Measurements from ENCODE around the gene SMIM20.
A peak's percentile ranks its signal among the peaks of the same experiment; 100 is the strongest.
"Not testable (repeated sequence)": the region's sequence is repeated elsewhere in the genome, so short reads cannot be mapped to it uniquely, and the experiment has no call there.

SMIM20 gene

DNA sequence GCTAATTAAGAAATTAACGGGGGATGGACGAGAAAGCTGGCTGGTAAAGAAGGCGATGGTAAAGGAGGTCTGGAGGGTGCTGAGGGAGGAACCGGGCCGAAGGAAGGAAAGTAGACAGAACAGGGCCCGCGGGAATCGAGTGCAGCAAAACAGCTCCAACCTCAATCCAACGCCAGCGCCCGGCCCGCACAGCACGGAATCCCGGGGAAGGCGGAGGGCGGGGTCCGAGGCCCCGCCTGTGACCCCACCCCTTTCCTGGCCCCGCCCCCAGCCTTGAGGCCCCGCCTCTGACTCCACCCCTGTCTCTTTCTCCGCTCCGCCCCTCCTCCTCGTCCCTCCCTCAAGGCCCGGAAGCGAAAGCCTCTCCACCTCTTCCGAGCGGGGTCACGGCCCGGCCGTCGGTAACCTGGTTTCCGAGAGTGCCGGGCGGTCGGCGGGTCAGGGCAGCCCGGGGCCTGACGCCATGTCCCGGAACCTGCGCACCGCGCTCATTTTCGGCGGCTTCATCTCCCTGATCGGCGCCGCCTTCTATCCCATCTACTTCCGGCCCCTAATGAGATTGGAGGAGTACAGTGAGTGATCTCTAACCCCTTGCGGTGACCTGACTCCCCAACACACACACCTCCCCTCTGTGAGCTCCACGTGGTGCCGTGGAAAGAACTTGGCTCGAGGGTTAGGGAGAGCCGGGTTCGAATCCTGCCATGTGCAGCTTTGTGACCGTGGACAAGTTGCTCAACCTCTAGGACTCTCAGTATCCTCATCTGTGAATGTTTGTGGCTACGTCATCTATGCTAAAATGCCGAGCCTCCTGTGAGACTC, at the start of gene SMIM20:
SMIM20 (plus strand) TSS at position 370 of the 819 bp plus-strand sequence; CDS start at position 464, 94 bp downstream.
- peak; percentile 55 for DNase-seq

DNA sequence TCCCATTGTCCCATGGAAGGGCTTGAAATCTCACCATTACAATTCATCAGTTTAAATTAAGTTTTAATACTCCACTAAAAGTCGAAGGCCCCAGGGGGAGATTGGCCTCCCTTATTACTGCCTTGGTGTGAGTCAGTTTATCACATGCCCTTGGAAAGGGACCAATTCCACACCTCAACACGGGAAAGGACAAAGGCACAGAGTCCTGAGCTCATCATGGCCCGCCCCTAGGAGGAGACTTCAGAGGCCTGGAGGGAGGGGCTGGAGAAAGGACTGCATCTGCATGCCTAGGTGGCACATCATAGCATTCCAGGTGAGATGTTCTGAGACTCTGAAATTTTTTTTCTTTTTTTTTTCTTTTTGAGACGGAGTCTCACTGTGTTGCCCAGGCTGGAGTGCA, 48.4 kb upstream of the SMIM20 start:
- no peak for DNase-seq

DNA sequence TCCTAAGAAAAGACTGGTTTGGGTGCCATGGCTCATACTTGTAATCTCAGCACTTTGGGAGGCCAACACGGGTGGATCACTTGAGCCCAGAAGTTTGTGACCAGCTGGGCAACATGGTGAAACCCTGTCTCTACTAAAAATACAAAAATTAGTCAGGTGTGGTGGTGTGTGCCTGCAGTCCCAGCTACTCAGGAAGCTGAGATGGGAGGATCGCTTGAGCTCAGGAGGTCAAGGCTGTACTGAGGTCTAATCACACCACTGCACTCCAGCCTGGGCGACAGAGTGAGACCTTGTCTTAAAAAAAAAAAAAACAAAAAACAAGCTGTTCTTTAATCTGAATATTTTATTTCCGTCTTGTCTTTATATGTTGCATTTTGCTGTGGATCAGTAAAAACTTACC, 47.6 kb upstream of the SMIM20 start:
- DNase-seq: not testable (repeated sequence)

DNA sequence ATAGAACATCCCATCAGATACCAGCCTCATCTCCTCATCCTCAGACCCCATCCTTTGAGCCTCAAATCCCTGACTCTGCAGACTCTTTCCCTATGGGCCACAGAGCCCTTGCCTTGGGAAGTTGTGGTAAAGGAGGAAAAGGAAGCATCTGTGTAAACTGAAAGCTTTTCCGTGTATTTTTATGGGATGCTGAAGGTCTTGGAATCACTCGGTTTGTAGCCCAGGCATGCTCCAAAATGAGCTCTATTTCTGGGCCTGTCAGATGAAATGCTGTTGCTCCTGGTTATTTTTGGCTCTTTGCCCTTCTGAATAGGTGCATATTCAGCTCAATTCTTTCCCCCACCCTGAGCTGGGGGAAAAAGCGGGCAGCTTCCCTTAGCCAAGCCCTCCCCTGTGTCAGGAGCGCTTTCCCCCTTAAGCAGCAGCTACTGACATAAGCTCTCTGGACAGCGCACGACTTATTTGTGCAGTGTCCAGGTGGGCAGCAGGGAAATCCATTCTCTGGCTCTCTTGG, 46.2 kb upstream of the SMIM20 start:
- no peak for DNase-seq

DNA sequence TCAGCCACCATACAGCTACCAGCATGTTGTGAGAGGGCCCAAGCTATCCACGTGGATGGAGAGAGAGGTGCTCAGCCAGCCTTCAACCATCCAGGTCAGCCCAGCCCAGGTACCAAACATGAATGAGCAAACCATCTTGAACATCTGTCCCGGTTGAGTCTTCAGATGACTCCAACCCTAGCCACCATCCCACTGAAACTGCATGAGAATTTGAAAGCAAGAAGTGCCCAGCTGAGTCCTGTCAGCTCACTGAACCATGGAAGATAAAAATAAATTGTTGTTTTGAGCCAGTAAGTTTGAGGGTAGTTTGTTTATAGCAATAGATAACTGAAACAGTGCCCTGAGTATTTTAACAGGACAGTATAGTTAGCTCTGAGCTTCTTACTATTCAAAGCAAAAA, 43.9 kb upstream of the SMIM20 start:
- no peak for DNase-seq

DNA sequence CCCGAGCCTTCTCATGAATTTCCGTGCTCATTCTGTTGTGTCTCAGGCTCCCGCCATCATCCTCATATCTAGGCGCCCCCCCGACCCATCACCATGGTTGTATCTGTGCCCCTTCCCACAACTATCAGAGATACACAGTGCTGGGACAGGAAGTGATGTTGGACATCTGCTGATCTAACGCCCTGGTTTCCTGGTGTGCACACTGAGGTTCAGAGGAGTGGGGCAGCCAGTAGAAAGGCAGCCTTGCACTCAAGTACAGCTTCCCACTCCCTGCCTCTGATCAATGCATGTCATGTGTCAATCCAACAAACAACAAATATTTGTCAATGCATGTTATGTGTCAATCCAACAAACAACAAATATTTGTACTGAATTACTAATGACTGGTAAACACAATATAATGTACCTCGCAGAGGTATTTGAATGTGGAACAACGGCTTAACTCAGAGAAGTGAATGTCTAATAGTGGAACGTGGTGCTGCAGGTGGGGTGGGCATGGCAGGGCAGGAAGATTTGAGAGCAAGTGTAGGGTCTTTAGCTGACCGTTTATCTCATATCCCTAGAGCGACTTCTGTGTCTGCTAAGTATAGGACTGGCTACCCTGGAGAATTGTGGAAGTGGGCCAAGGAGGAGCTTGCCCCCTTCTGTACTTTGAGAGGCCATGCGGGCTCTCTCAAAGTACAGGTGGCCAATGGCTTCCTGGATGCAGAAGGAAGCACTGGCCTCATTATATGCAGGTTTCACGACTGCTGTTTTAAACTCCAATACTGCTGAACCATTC, 41.0 kb upstream of the SMIM20 start:
- DNase-seq: no peak

DNA sequence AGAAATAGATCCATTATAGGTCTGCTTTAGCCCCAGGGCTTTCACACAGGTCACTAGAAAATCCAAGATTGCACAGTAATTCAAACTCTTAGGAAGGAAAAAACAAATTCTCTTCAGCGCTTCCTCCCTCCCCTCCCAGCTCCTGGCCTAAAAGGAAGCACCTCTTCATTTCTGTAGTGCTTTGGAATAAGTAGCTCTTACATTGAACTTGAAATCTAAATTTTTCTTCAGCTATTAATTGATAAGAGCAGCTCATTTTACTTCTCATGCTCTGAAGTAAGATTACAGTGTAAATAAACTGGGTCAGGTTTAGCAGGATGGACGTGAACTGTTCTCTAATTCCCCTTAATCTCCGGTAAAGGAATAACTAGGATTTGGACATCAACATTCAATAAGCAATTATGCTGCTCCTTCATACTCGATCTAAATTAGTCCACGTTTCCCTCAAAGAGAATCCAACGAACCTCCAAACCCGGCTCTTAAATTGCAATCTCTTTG, 40.3 kb upstream of the SMIM20 start:
- DNase-seq: no peak

DNA sequence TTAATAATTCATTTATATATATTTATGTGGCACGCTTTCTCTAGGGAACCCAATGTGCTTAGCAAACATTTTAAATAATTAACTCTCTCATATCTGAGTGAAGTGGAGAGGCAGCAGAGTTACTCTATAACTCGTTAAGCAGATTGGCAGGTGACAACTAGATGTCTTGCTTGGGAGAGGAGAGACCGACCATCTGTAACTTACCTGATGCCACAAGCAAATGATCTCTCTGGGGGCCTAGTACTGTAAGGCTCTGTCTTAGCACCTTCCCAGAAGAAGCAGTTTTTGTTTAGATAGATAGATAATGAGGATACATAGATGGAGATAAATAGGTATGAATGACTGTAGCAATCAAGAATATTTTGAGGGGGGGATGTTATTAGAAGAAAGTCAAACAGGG, 39.4 kb upstream of the SMIM20 start:
- no peak for DNase-seq

DNA sequence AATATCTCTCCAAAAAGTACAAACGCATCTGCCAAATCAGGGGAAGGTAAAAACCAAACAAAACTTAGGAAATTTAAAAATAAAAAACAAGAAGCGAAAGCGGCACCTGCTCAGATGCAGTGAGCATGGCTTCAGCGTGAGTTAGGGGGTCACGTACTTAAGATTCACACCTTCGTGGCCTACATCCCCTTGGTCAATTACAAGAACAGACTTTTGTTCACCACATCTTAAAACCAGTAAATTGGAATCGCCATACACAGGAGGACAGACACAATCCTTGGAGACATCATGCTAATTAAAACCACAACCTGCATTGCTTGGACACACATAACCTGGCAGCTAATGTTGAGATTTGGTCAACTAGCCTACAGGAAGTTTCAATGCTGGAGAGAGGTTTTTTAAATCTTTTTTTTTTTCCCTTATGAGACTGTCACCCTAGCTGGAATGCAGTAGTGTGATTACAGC, 38.7 kb upstream of the SMIM20 start:
- no peak for DNase-seq

DNA sequence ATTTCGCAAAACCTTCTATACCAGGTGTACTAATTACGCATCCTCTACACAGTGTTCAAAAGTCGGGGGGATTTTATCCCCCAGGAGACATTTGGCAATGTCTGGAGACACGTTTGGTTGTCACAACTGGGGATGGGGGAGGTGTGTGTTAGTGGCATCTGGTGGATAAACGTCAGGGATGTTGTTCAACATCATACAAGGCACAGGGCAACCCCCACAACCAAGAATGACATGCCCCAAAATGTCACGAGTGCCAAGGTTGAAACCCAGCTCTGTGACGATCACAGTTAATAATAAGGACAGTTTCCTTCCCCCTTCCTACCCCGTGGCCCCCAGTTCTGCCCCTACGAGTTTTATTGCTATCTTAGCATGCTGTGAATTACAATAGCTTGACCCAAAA, 35.3 kb upstream of the SMIM20 start:
- DNase-seq: no peak

DNA sequence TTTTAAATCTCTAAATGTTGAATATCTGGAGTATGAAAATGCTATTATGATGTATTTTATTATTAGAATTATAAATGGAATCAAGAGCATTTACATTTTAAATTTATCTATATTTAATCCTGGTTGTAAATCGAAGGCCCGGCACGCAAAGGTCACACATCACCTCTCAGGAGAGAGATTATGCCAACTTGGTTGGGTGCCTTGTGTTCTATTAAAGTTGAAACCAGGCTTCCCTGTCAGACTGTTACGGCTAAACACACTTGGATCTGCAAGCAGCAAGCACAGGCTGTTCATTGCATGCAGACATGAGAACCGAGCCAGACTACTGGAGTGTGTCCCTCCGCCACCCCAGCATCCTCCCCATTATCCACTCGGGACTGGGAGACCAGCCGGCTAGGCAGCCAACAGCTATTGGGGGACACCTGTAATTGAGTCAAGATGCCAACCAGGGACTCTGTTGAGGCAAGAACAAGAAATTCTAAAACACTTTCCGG, 34.9 kb upstream of the SMIM20 start:
- DNase-seq: no peak

DNA sequence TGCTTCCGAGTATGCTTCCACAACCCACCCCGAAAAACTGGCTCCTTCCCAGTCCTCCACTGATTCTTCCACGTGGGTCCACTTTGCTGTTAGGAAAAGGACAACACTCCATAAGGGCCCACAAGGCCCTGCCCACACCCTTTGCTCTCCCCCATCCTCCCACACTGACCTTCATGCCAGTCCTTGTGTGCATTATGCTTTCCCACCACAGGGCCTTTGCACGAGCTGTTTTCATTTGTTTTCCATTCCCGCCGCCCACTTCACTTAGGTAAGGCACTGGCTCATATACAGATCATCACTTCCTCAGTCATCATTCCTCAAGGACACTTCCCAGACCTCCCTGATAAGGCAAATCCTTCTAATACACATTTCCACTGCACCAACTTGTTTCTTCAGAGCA, 34.4 kb upstream of the SMIM20 start:
- no peak for DNase-seq

DNA sequence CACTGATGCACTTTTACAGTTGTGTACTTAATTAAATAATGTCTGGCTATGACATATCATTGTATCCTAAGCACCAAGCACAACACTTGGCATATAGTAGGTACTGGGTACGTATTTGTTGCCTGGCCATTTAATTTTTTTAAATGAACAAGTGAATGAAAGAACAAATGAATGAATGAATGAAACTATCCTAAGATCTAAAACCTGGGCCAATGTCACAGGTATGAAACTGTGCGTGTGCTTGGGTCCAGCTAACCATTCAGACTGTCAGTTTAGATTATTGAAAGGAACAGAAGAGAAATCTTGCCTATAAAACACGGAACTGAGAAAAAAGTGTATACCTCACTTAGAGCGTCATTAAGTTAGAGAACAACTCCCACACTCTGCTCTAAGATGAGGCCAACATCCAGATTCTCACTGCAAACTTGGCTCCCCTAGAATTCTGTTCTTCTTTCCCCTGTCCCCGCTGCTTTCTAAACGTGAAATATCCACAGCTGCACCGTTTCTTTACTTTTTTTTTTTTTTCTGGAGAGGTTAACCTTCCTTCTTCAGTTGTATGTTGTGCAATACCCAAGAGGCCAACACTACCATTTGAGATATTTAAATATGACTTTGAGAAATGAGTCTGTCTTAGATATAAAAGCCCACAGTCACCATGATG, 33.9 kb upstream of the SMIM20 start:
- no peak for DNase-seq

DNA sequence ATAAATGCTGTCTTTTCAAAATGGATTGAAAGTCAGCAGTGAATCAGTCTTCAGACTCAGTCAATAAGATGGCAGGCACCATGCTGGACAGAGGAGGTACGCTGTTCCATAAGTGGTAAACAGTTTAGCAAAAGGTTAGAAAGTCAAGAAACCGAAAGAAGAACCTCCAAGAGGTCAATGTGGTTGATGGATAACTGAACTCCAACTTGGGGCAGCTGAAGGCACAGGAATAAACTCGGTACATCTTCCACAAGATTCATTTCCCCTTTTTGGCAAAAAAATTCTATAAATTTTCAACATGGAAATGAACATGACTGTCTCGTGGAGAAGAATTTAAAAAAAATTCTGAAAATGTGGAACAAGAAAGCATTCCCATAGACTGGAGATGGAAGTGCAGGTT, 32.8 kb upstream of the SMIM20 start:
- DNase-seq: no peak

DNA sequence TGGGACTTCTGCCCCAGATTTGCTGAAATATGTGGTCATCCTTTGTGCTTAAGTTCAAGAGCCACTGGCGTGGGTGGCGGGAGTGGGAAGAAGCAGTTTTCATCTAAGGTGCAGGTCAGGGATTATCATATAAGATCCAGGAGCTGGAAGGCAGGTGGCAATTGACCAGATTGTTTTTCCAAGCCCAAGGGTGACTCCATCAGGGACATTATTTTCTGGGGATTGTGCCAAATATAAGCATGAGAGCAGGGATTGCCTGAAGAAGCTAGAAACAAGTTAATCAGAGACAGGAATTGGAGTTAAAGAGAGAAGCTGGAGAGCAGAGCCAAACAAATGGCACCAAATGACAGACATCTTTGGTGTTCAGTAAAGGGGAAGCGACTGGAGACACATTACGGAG, 31.8 kb upstream of the SMIM20 start:
- DNase-seq: no peak

DNA sequence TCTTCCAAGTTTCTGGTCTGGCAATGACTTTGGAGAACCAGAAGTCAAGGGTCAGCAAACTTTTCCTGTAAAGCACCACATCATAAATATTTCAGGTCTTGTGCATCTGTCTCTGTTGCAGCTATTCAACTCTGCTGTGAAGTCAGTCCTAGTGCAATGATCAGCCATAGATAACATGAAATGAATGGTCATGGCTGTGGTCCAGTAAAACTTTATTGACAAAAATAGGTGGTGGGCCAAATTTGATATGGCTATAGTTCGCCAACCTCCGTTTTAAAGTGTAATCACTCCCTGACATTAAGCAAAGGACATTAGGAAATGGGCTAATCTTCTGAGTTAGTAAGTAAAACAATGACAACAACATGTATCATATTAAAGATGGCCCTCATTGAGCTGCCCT, 30.5 kb upstream of the SMIM20 start:
- no peak for DNase-seq

DNA sequence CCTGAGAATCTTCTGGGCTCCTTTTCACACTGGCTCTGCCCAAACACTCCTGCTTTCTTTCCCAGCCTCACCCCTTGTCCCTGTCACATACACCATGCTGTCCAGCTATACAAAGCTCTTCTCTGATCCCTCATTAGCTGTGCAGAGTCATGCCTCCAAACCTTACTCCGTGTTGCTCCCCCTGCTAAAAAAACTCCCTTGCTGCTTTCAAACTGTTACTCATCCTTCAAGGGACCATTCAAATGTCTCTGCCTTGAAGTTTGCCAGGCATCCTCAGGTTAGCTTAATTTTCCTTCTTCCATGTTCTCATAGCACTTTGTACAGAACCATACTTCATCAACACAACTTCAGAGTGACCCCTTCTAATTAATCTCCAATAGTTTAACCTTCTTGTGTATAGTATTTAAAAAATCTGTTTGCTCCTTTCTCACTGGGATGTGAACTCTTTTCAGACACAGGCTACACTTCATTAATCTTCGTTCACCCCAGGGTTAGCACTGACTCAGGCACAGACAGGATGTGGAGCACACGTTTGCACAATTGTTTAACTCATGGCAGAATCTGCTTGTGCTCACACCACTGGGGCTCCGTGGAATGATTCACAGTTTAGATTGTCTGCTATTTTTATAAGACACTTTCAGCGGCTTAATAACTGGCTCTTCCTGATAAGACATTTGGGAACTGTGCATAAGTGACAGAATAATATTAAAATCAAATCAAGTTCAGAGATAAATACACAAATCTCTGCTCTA, 29.8 kb upstream of the SMIM20 start:
- DNase-seq: no peak

DNA sequence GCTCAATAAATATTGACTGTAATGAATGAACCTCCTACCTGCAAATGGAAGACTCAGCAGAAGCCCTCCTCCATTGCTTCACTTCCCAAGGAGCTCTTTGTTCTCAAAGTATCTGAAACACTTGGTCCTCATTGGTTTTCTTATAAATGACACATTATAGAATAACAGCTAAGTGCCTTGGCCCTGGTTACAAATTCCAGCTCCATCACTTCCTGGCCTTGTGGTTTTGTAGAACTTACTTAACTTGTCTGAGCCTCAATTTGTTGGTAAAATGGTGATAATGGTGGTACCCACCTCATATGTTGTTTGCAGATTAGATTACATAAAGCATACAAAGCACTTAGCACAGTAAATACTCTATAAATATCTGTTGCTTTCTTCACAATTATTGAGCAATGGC, 25.2 kb upstream of the SMIM20 start:
- DNase-seq: no peak

DNA sequence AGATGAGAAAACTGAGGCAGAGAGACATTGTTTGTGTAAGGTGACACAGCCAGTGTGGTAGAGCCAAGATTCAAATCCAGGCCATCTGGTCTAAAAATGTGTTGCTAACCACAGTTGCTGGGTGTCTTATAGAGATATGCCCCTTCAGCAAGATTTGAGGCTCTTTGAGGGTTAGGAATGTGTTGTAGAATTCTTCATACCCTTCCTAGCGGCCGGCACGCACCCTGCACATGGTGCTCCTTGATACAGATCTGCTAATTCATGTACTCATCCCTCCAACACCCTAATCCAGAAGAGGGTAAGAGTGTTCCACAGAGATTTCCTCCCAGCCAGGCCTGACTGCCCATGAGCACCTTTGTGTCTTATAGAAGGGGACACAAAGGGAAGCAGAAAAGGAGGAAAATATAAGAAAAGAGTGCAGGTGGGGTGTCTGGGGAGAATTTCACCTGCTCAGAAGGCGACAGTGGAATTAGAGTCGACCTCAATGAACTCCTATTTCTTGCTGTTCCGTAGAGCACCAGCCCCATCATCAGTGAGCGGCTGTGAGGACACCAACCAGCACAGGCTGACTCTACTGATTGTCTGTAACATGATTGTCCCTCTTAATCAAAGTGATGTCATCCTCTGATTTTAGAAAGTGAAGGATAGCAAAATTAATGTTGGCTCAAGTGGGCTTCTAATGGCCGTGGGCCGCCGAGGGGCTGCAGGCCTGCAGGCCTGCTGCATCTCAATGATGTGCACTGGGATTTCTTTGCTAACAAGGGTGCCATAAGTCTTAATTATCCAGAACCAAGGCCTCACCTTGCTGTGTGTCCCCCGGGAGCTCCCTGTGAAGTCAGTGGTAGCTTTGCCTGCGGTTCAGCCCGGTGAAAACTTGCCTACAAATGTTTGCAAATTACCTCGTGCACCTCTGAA, 24.2 kb upstream of the SMIM20 start:
- peak; percentile 27 for DNase-seq

DNA sequence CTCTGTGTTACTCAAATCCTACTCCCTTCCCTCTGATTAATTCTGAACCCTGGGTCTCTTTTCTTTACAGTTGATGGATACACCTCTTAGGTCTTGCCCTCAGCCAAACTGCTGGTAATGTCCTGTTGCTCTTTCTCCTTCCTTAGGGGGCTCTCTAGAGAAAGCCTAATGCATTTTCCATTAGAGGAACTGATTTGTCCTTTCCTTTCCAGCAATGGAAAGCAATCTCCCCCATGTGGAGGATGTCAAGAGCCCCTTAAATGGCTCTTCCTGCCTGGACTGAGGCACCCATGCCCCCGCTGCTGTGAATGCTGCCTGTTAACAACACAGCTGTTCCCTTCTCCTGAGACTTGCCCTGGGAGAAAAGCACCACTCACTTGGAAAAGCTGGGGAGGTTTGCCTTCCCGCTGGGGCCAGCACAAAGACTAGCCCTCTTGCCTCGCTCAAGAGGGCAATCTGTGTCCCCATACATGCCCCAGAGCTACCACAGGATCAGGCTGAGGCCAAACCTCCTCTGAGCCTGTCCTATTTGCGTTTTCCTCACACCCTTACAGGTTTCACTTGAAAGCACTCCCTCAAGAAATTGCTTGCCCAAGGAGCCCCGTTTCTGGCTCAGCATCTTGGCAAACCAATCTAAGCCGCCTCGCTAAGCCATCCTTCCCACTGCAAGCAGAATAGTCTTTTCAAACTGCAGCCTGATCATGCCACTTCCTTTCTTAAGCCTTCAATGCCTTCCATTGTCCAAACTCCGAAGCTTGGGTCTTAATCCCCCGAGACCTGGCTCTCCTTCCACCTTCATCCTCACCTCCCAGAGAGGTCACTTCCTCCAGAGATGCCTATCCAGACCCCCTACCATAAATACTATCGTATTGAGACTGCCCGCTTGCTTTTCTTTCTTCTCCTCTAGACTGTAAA, 23.2 kb upstream of the SMIM20 start:
- no peak for DNase-seq

Data from NCI-H2107 (cell line).